Transverse colon (tissue), 4 donors: Measurements from ENCODE around the gene LIPE. TPM values are rescaled to one million over a fixed set of nuclear protein-coding genes. Genes with fewer than 3 reads are reported as not detected.
A peak's percentile ranks its signal among the peaks of the same experiment; 100 is the strongest.

Source experiments
- DNase-seq: peaks from one replicate; pipeline ENCODE4 v3.0.0-alpha.2; 2019
- H3K27ac ChIP-seq, 4 donors: fragments of 200-600 bp; sonication (generic); 2 replicates each; pipeline ENCODE4 v1.5.1; 2016 to 2018; ENCODE audit warnings: inconsistent platforms in 4 of 4
- H3K27me3 ChIP-seq: fragments of 200-600 bp; sonication (generic); 2 replicates; pipeline ENCODE4 v1.5.1; 2017; ENCODE audit warnings: inconsistent platforms
- H3K36me3 ChIP-seq, 4 donors: fragments of 200-600 bp; sonication (generic); 2 replicates each; pipeline ENCODE4 v1.5.1; 2017 to 2019; ENCODE audit warnings: inconsistent platforms in 4 of 4
- H3K4me1 ChIP-seq, 4 donors: fragments of 200-600 bp; sonication (generic); 2 replicates each; pipeline ENCODE4 v1.5.1; 2017 to 2020; ENCODE audit warnings: inconsistent platforms in 4 of 4
- H3K4me3 ChIP-seq, 4 donors: fragments of 200-600 bp; sonication (generic); 1 replicate in 1 of 4; 2 replicates in 3 of 4; pipeline versions ENCODE4 v1.5.1 to v1.6.1; 2017 to 2019; ENCODE audit warnings: inconsistent platforms in 4 of 4
- H3K9me3 ChIP-seq, 2 donors: fragments of 200-600 bp; sonication (generic); 2 replicates each; pipeline ENCODE4 v1.5.1; 2017 to 2019; ENCODE audit warnings: inconsistent platforms in 2 of 2
- EP300 ChIP-seq: sonication (generic); formaldehyde crosslinking; IDR thresholded peaks from one replicate; pipeline ENCODE4 v1.6.1; 2017; ENCODE audit warnings: antibody characterized with exemption, low read depth
- POLR2A ChIP-seq: fragments of 450-650 bp; IDR thresholded peaks from one replicate; pipeline ENCODE4 v1.6.1; 2016; ENCODE audit warnings: antibody characterized with exemption, mild to moderate bottlenecking, moderate library complexity
- POLR2AphosphoS5 ChIP-seq, 3 donors: sonication (generic); formaldehyde crosslinking; IDR thresholded peaks; one replicate each; pipeline ENCODE4 v1.6.1; 2016; ENCODE audit warnings: antibody characterized with exemption in 3 of 3
- WGBS, 2 donors: methylation state at CpG; one replicate each; pipeline ENCODE4 v1.1.5; 2018; ENCODE audit warnings: low coverage in 1 of 2; 5-methylcytosine and 5-hydroxymethylcytosine counted together
- in situ Hi-C, 4 donors: fragments of 200-750 bp; cut with MboI; loops; one replicate each; pipeline versions ENCODE4 v1.15.0 to v1.15.1; 2017; ENCODE audit warnings: low sequenced_read_pairs in 3 of 4, low pct_ligation_motif_present in 1 of 4, low pct_unique_long_range_greater_than_20kb in 1 of 4
- intact Hi-C: fragments of 100-400 bp; cut with DNase I; formaldehyde crosslinking; loops from one replicate; pipeline ENCODE4 v1.15.1; 2023; ENCODE audit warnings: low total_unique reads
- total RNA-seq, 4 donors: library from RNA; depleted of rRNA; stranded (reverse); fragments of >200 nt; gene quantifications; one replicate each; pipeline ENCODE4 v1.1.0, GENCODE V29; 2016
- TF ChIP-seq, protein P1 (sequence below), 5 experiments: fragments of 200-600 bp in 3 of 5; fragments of 450-650 bp in 2 of 5; sonication (generic) in 3 of 5; IDR thresholded peaks; 1 replicate in 2 of 5; 2 replicates in 3 of 5; pipeline ENCODE4 v1.5.1; 2016 to 2017; ENCODE audit warnings: antibody characterized with exemption in 5 of 5, inconsistent platforms in 3 of 5, mild to moderate bottlenecking in 2 of 5, moderate library complexity in 1 of 5

Gene LIPE
- total RNA-seq, 4 donors from 2014 or later = 7.1 to 60.2 (median 25.9) TPM

DNA sequence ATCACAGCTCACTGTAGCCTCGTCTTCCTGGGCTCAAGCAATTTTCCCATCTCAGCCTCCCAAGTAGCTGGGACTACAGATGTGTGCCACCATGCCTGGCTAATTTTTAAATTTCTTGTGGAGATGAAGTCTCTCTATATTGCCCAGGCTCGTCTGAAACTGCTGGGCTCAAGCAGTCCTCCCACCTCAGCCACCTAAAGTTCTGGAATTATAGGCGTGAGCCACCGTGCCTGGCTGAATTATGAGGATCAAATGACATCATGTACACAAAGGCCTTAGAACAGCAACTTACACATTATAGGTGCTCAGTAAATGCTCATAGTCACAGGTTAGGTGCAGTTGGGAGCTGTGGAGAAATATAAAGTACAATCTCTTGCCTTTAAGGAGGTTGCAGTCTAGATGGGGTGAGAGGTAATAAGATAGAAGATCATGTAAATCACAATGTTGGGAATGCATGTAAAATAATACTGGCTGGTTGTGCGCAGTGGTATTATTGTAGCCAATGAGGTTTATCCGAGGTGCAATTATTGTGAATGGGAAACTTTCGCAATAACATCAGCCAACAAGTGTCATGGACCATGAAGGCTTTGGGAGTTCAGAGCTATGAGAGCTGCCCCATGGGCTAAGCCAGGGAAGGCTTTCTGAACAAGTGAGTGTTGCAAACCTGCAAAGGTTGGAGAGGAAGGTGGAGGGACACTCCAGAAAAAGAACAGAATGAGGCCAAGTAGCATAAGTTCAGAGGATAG lies 45.4 kb upstream of the LIPE start:
- Histone ChIP-seq H3K4me3 (no peak overlapping the region), H3K4me1 (peaks cover 0 to 18% (median 8%) of the 10 kb centered on the region in 4 donors), H3K27ac (no peak overlapping the region), H3K27me3 (no peaks in the 10 kb centered on the region), H3K36me3 (no peaks in the 10 kb centered on the region), H3K9me3 (no peaks in the 10 kb centered on the region)
- WGBS, 2 donors = 75 to 80% methylated on average over 1 to 7 of the region's 7 CpGs
- intact Hi-C loops (no loop called here), in situ Hi-C loops (no loop called here)
- TF ChIP-seq EP300 (no peak), POLR2A (no peak), POLR2AphosphoS5 (IDR thresholded peaks at IDR 0.05) (no peak)
- TF ChIP-seq, protein P1, sequence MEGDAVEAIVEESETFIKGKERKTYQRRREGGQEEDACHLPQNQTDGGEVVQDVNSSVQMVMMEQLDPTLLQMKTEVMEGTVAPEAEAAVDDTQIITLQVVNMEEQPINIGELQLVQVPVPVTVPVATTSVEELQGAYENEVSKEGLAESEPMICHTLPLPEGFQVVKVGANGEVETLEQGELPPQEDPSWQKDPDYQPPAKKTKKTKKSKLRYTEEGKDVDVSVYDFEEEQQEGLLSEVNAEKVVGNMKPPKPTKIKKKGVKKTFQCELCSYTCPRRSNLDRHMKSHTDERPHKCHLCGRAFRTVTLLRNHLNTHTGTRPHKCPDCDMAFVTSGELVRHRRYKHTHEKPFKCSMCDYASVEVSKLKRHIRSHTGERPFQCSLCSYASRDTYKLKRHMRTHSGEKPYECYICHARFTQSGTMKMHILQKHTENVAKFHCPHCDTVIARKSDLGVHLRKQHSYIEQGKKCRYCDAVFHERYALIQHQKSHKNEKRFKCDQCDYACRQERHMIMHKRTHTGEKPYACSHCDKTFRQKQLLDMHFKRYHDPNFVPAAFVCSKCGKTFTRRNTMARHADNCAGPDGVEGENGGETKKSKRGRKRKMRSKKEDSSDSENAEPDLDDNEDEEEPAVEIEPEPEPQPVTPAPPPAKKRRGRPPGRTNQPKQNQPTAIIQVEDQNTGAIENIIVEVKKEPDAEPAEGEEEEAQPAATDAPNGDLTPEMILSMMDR (IDR thresholded peaks at IDR 0.05) = no peak
- no peak for DNase-seq

GRCh38 chr19:42471554-42472249 lies 44.5 kb upstream of the LIPE start:
- peak; percentile 38 for DNase-seq
- in situ Hi-C loops = no loop called here
- peak overlapping the region in 1 of 4 donors; percentile 4 for H3K27ac ChIP-seq

DNA sequence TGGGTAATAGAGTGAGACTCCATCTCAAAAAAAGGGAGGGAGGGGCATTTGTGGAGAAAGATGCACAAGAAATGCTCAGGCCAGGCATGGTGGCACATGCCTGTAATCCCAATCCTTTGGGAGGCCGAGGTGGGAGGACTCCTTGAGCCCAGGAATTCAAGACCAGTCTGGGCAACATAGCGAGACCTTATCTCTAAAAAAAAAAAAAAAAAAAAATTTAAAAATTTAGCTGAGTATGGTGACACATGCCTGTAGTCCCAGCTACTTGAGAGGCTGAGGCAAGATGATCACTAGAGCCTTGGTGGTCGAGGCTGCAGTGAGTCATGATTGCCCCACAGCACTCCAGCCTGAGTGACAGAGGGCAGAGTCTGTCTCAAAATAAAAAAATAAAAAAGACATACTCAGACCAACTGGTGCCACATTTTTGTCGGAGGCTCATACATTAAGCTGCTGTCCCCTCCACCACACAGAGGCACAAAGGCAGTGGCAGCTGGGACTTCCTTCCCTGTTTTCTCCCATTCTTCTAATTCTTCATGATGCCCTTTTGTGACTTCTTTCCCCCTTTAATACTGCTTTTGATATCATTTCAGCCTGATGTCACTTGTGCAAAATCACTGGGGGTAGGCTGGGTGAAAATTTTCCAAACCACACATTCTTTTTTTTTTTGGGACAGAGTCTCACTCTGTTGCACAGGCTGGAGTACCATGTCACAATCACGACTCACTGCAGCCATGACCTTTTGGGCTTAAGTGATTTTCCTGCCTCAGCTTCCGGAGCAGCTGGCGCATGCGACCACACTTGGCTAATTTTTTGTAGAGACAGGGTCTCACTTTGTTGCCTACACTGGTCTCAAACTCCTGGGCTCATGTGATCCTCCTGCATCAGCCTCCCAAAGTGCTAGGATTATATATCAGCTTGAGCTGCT lies 42.4 kb upstream of the LIPE start:
- 67 to 70% methylated on average over 4 to 8 of the region's 8 CpGs for WGBS, 2 donors
- TF ChIP-seq, protein P1 (IDR thresholded peaks at IDR 0.05) = no peak
- TF ChIP-seq POLR2A = no peak
- TF ChIP-seq POLR2AphosphoS5 (IDR thresholded peaks at IDR 0.05) = no peak
- H3K27ac ChIP-seq = no peak overlapping the region
- DNase-seq = no peak
- intact Hi-C loops (no loop called here), in situ Hi-C loops (no loop called here)
- H3K27me3 ChIP-seq = no peaks in the 10 kb centered on the region
- no peak overlapping the region for H3K4me3 ChIP-seq
- H3K36me3 ChIP-seq = no peaks in the 10 kb centered on the region
- H3K9me3 ChIP-seq = no peaks in the 10 kb centered on the region
- peaks cover 0 to 32% (median 16%) of the 10 kb centered on the region in 4 donors for H3K4me1 ChIP-seq

More at GRCh38 chr19:42471554-42472249, 44.5 kb upstream of the LIPE start:
- Histone ChIP-seq H3K9me3 (no peaks in the 10 kb centered on the region), H3K27me3 (no peaks in the 10 kb centered on the region), H3K36me3 (no peaks in the 10 kb centered on the region), H3K4me3 (no peak overlapping the region), H3K4me1 (peaks cover 0 to 23% (median 13%) of the 10 kb centered on the region in 4 donors)
- WGBS, 2 donors = 27 to 53% methylated on average over 2 to 7 of the region's 7 CpGs
- TF ChIP-seq, protein P1 (IDR thresholded peaks at IDR 0.05) = peak in 1 of 5 experiments; percentile 23
- TF ChIP-seq POLR2A = no peak
- intact Hi-C loops = no loop called here
